Thoracic aorta (tissue), 2 donors: Measurements from ENCODE around the gene ARHGAP10. TPM values are rescaled to one million over a fixed set of nuclear protein-coding genes. Genes with fewer than 3 reads are reported as not detected.
A peak's percentile ranks its signal among the peaks of the same experiment; 100 is the strongest.

Source experiments
- ATAC-seq: fragments of 150-250 bp; one replicate; pipeline ENCODE4 v1.8.0; 2017; ENCODE audit warnings: low read depth; ENCODE audit not compliant: insufficient number of reproducible peaks, low FRiP score
- DNase-seq: peaks from one replicate; pipeline ENCODE4 v3.0.0-alpha.2; 2020; ENCODE audit warnings: low spot score
- H3K27ac ChIP-seq, 2 donors: fragments of 200-600 bp; sonication (generic); 1 replicate in 1 of 2; 2 replicates in 1 of 2; pipeline ENCODE4 v1.5.1; 2016; ENCODE audit warnings: mild to moderate bottlenecking in 2 of 2, moderate library complexity in 2 of 2
- H3K27me3 ChIP-seq: fragments of 200-600 bp; sonication (generic); replicated peaks from 2 replicates; pipeline ENCODE4 v1.6.0; 2016; ENCODE audit warnings: mild to moderate bottlenecking; ENCODE audit not compliant: insufficient read depth
- H3K36me3 ChIP-seq: fragments of 200-600 bp; sonication (generic); one replicate; pipeline ENCODE4 v1.5.1; 2016
- H3K4me1 ChIP-seq, 2 donors: fragments of 200-600 bp; sonication (generic); 1 replicate in 1 of 2; 2 replicates in 1 of 2; pipeline versions ENCODE4 v1.5.1 to v1.6.0; 2016; ENCODE audit warnings: low read depth in 2 of 2, mild to moderate bottlenecking in 1 of 2; ENCODE audit not compliant: control insufficient read depth in 1 of 2
- H3K4me3 ChIP-seq: fragments of 200-600 bp; sonication (generic); 2 replicates; pipeline ENCODE4 v1.5.1; 2016; ENCODE audit warnings: mild to moderate bottlenecking
- H3K9me3 ChIP-seq: fragments of 200-600 bp; sonication (generic); 2 replicates; pipeline ENCODE4 v1.5.1; 2016
- total RNA-seq, 2 donors: library from RNA; depleted of rRNA; stranded (reverse); fragments of >200 nt; gene quantifications; one replicate each; pipeline versions ENCODE4 v1.1.0 to v1.2.3, GENCODE V29; 2016
- TF ChIP-seq, protein P1 (sequence below): fragments of 200-600 bp; sonication (generic); IDR thresholded peaks from one replicate; pipeline ENCODE4 v1.5.1; 2019; ENCODE audit warnings: antibody characterized with exemption

Gene ARHGAP10
- total RNA-seq, 2 donors from 2014 or later, result 195 to 211 TPM

DNA sequence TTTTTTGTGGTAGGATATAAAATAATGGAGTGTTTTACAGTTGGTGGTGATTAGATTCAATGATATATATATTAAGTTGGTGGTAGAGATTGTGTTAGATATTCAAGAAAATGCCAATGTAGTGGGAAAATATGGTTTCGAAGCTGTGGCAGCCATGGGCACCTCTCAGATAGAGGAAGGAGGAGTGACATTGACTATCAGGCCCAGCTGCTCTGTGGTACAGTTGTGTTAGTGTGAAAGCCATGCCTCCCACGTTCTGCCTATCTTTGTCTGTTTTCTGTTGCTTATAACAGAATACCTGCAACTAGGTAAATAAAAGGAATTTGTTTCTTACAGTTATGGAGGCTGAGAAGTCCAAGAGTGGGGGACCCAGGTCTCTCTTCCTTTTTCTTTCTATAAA, 101.9 kb downstream of the ARHGAP10 start:
- no peaks in the 10 kb centered on the region for H3K36me3 ChIP-seq
- TF ChIP-seq, protein P1, sequence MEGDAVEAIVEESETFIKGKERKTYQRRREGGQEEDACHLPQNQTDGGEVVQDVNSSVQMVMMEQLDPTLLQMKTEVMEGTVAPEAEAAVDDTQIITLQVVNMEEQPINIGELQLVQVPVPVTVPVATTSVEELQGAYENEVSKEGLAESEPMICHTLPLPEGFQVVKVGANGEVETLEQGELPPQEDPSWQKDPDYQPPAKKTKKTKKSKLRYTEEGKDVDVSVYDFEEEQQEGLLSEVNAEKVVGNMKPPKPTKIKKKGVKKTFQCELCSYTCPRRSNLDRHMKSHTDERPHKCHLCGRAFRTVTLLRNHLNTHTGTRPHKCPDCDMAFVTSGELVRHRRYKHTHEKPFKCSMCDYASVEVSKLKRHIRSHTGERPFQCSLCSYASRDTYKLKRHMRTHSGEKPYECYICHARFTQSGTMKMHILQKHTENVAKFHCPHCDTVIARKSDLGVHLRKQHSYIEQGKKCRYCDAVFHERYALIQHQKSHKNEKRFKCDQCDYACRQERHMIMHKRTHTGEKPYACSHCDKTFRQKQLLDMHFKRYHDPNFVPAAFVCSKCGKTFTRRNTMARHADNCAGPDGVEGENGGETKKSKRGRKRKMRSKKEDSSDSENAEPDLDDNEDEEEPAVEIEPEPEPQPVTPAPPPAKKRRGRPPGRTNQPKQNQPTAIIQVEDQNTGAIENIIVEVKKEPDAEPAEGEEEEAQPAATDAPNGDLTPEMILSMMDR, result no peak
- H3K4me3 ChIP-seq, result no peak overlapping the region
- H3K27ac ChIP-seq, result peak overlapping the region; percentile 90 to 91
- ATAC-seq (no peak), DNase-seq (no peak)
- peaks cover 50 to 96% of the 10 kb centered on the region in 2 donors for H3K4me1 ChIP-seq
- H3K9me3 ChIP-seq, result no peaks in the 10 kb centered on the region
- H3K27me3 ChIP-seq, result no peaks in the 10 kb centered on the region

DNA sequence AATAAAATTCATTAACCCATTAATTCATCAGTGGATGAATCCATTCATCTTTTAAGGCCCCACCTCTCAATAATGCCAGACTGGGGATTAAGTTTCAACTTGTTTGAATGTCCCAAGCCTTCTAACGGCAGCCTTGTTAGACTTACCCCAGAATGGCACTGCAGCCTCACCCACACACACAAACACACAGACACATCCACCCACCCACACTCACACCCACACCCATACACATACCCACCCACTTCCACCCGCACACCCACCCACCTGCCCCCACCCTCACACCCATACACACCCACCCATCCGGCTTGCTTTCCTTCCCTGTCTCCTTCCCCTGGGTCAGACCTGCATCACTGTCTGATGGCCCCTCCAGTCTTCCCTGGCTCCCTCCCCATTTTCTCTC, 102.6 kb downstream of the ARHGAP10 start:
- DNase-seq (no peak), ATAC-seq (no peak)
- Histone ChIP-seq H3K4me3 (no peak overlapping the region), H3K9me3 (no peaks in the 10 kb centered on the region), H3K36me3 (no peaks in the 10 kb centered on the region), H3K27me3 (no peaks in the 10 kb centered on the region), H3K27ac (no peak overlapping the region), H3K4me1 (peaks cover 43 to 96% of the 10 kb centered on the region in 2 donors)
- TF ChIP-seq, protein P1, result no peak

DNA sequence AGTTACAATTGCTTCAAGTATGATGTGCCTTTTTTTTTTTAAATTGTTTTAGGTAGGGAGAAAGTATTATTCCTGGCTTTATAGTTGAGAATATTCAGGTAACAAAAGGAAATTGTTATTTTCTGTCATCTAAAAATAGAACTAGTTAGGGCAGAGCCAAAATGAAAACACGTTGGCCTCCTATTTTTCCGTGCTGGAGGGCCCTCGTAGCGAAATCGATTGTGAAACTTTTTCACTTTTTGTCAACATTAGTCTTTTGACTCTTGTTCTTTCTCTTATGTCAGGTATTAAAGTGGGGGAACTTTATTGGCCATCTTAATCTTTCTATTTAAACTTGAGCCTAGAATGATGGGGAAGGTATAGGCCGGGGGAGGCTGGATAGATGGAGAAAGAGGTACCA, 104.9 kb downstream of the ARHGAP10 start:
- ATAC-seq (no peak), DNase-seq (no peak)
- Histone ChIP-seq H3K27me3 (no peaks in the 10 kb centered on the region), H3K36me3 (no peaks in the 10 kb centered on the region), H3K9me3 (no peaks in the 10 kb centered on the region), H3K27ac (peak overlapping the region; percentile 60 to 65), H3K4me1 (peaks cover 39 to 95% of the 10 kb centered on the region in 2 donors), H3K4me3 (peak overlapping the region; percentile 6)
- TF ChIP-seq, protein P1, result no peak

- ATAC-seq (no peak), DNase-seq (no peak)
- peaks cover 34 to 95% of the 10 kb centered on the region in 2 donors for H3K4me1 ChIP-seq
Observed at GRCh38 chr4:147837435-147837834, 105.5 kb downstream of the ARHGAP10 start.

GRCh38 chr4:147837854-147838253, 106.0 kb downstream of the ARHGAP10 start:
- peak overlapping the region in 1 of 2 donors; percentile 28 for H3K27ac ChIP-seq
- no peaks in the 10 kb centered on the region for H3K9me3 ChIP-seq
- no peak overlapping the region for H3K4me3 ChIP-seq
- peaks cover 34 to 95% of the 10 kb centered on the region in 2 donors for H3K4me1 ChIP-seq
- DNase-seq (no peak), ATAC-seq (no peak)
- TF ChIP-seq, protein P1, result no peak
- H3K27me3 ChIP-seq, result no peaks in the 10 kb centered on the region
- no peaks in the 10 kb centered on the region for H3K36me3 ChIP-seq

More at GRCh38 chr4:147837435-147837834, 105.5 kb downstream of the ARHGAP10 start:
- peak overlapping the region; percentile 60 to 65 for H3K27ac ChIP-seq
- no peaks in the 10 kb centered on the region for H3K9me3 ChIP-seq
- TF ChIP-seq, protein P1, result peak; percentile 33
- H3K4me3 ChIP-seq, result no peak overlapping the region
- H3K27me3 ChIP-seq, result no peaks in the 10 kb centered on the region
- no peaks in the 10 kb centered on the region for H3K36me3 ChIP-seq
